Cardiac fibroblast (primary cell): Measurements from ENCODE around the gene KLK14.
A peak's percentile ranks its signal among the peaks of the same experiment; 100 is the strongest.

Experiments used
- DNase-seq, 2 donors: peaks; one replicate each; pipeline versions ENCODE4 v3.0.0 to v3.0.0-alpha.2; 2010; ENCODE audit warnings: low read depth in 2 of 2
- H3K4me3 ChIP-seq, 2 donors: replicated peaks in 1 of 2; 1 replicate in 1 of 2; 2 replicates in 1 of 2; pipeline ENCODE4 v1.5.1; 2011; ENCODE audit warnings: low read depth in 2 of 2, low read length in 2 of 2, mild to moderate bottlenecking in 2 of 2, moderate library complexity in 1 of 2
- CTCF ChIP-seq: IDR thresholded peaks from one replicate; pipeline ENCODE4 v1.5.1; 2011; ENCODE audit warnings: low read depth, mild to moderate bottlenecking, low read length, inconsistent platforms

Gene KLK14

GRCh38 chr19:51125421-51126075 lies 42.9 kb upstream of the KLK14 start:
- DNase-seq: no peak
- TF ChIP-seq CTCF: no peak
- H3K4me3 ChIP-seq: no peak overlapping the region

- no peak within 1 kb of the TSS for H3K4me3 ChIP-seq
- no peak for TF ChIP-seq CTCF
- no peak for DNase-seq
These were observed 42.0 kb upstream of the KLK14 start, which contains the start of gene SIGLEC9 for GRCh38 chr19:51124729-51125128. Gene SIGLEC9, plus strand, starts transcription at chr19:51124906. Its CDS starts 69 bp downstream, at chr19:51124975.

GRCh38 chr19:51124216-51124615 lies 41.5 kb upstream of the KLK14 start:
- TF ChIP-seq CTCF: no peak
- H3K4me3 ChIP-seq: no peak overlapping the region

GRCh38 chr19:51123802-51124201 lies 41.1 kb upstream of the KLK14 start:
- no peak for DNase-seq
- TF ChIP-seq CTCF: no peak
- no peak overlapping the region for H3K4me3 ChIP-seq

More at GRCh38 chr19:51124216-51124615, 41.5 kb upstream of the KLK14 start:
- no peak for DNase-seq

GRCh38 chr19:51123381-51123800 lies 40.7 kb upstream of the KLK14 start:
- DNase-seq: no peak
- no peak overlapping the region for H3K4me3 ChIP-seq
- TF ChIP-seq CTCF: no peak

- TF ChIP-seq CTCF: no peak
- no peak overlapping the region for H3K4me3 ChIP-seq
- peak; percentile 36 to 60 for DNase-seq
These were observed 39.7 kb upstream of the KLK14 start for GRCh38 chr19:51122112-51122981.
